ENCODE data around the gene SHROOM2.

GRCh38 chrX:9807355-9808182 is 21.3 kb downstream of the SHROOM2 start:
- no peak for TF ChIP-seq TAF1 (IDR thresholded peaks at IDR 0.05; ENCODE audit: borderline replicate concordance, insufficient read depth, low read length)
- TF ChIP-seq SIN3A (IDR thresholded peaks at IDR 0.05; ENCODE audit: borderline replicate concordance, insufficient read depth, low read length), result no peak
- TF ChIP-seq POLR2AphosphoS5 (IDR thresholded peaks at IDR 0.05; ENCODE audit: low read depth, low read length), result no peak

Measured in PFSK-1 (cell line).